Vagina (tissue), 2 donors: ENCODE measurements around the gene CENPM. TPM values are rescaled to one million over a fixed set of nuclear protein-coding genes. Genes with fewer than 3 reads are reported as not detected.
A peak's percentile ranks its signal among the peaks of the same experiment; 100 is the strongest.

Experiments used
- DNase-seq, 2 donors: peaks; one replicate each; pipeline ENCODE4 v3.0.0-alpha.2; 2017; ENCODE audit errors: extremely low spot score in 2 of 2
- H3K27ac ChIP-seq: fragments of 200-600 bp; sonication (generic); one replicate; pipeline ENCODE4 v1.5.1; 2019
- H3K27me3 ChIP-seq: fragments of 200-600 bp; sonication (generic); one replicate; pipeline ENCODE4 v1.5.1; 2019
- H3K36me3 ChIP-seq, 2 donors: fragments of 200-600 bp; sonication (generic); one replicate each; pipeline ENCODE4 v1.5.1; 2017 to 2019
- H3K4me1 ChIP-seq: fragments of 200-600 bp; sonication (generic); one replicate; pipeline ENCODE4 v1.5.1; 2019
- H3K4me3 ChIP-seq, 2 donors: fragments of 200-600 bp; sonication (generic); 1 replicate in 1 of 2; 2 replicates in 1 of 2; pipeline ENCODE4 v1.5.1; 2016 to 2019
- H3K9me3 ChIP-seq: fragments of 200-600 bp; sonication (generic); one replicate; pipeline ENCODE4 v1.5.1; 2019
- CTCF ChIP-seq, 3 experiments: fragments of 450-650 bp in 2 of 3; fragments of 200-600 bp in 1 of 3; sonication (generic) in 1 of 3; IDR thresholded peaks; one replicate each; pipeline ENCODE4 v1.5.1; 2017 to 2019; ENCODE audit warnings: antibody characterized with exemption in 3 of 3, mild to moderate bottlenecking in 2 of 3, moderate library complexity in 2 of 3
- POLR2A ChIP-seq, 2 donors: fragments of 450-650 bp; IDR thresholded peaks; one replicate each; pipeline ENCODE4 v1.6.1; 2017; ENCODE audit warnings: antibody characterized with exemption in 2 of 2, mild to moderate bottlenecking in 2 of 2, moderate library complexity in 2 of 2
- POLR2AphosphoS5 ChIP-seq, 2 donors: sonication (generic); formaldehyde crosslinking; IDR thresholded peaks; one replicate each; pipeline ENCODE4 v1.9.0; 2017; ENCODE audit warnings: antibody characterized with exemption in 2 of 2, mild to moderate bottlenecking in 2 of 2, low read depth in 1 of 2; ENCODE audit not compliant: insufficient read depth in 1 of 2
- intact Hi-C: fragments of 100-400 bp; cut with DNase I; formaldehyde crosslinking; loops from one replicate; pipeline ENCODE4 v1.15.1; 2023
- total RNA-seq: library from RNA; depleted of rRNA; stranded (reverse); fragments of >200 nt; gene quantifications from one replicate; pipeline ENCODE4 v1.2.3, GENCODE V29; 2016

Gene CENPM
- total RNA-seq, 1 donor from 2014 or later, result not detected

- Histone ChIP-seq H3K27ac (no peak overlapping the region), H3K27me3 (no peaks in the 10 kb centered on the region), H3K36me3 (no peaks in the 10 kb centered on the region), H3K4me3 (peak overlapping the region; percentile 47 to 51), H3K4me1 (peaks cover 13% of the 10 kb centered on the region), H3K9me3 (no peaks in the 10 kb centered on the region)
- TF ChIP-seq POLR2AphosphoS5 (IDR thresholded peaks at IDR 0.05; ENCODE audit: insufficient read depth in 1 of 2, low read depth in 1 of 2), result no peak
- TF ChIP-seq POLR2A (IDR thresholded peaks at IDR 0.05), result no peak
- TF ChIP-seq CTCF (IDR thresholded peaks at IDR 0.05), result peak in 1 of 3 experiments; percentile 36
- no peak for DNase-seq
- intact Hi-C loops, result no loop called here
Observed at GRCh38 chr22:41925783-41926460, 21.0 kb downstream of the CENPM start.

GRCh38 chr22:41923595-41924276 is 23.2 kb downstream of the CENPM start:
- intact Hi-C loops, result no loop called here
- H3K36me3 ChIP-seq, result no peaks in the 10 kb centered on the region
- H3K27me3 ChIP-seq, result no peaks in the 10 kb centered on the region
- no peak for DNase-seq
- H3K27ac ChIP-seq, result no peak overlapping the region
- no peak for TF ChIP-seq POLR2AphosphoS5 (IDR thresholded peaks at IDR 0.05; ENCODE audit: insufficient read depth in 1 of 2, low read depth in 1 of 2)
- no peak for TF ChIP-seq POLR2A (IDR thresholded peaks at IDR 0.05)
- TF ChIP-seq CTCF (IDR thresholded peaks at IDR 0.05), result no peak
- peaks cover 26% of the 10 kb centered on the region for H3K4me1 ChIP-seq
- no peaks in the 10 kb centered on the region for H3K9me3 ChIP-seq
- no peak overlapping the region for H3K4me3 ChIP-seq

- H3K27me3 ChIP-seq, result no peaks in the 10 kb centered on the region
- no peak overlapping the region for H3K4me3 ChIP-seq
- intact Hi-C loops, result no loop called here
- H3K36me3 ChIP-seq, result no peaks in the 10 kb centered on the region
- H3K27ac ChIP-seq, result no peak overlapping the region
- H3K4me1 ChIP-seq, result peaks cover 26% of the 10 kb centered on the region
- TF ChIP-seq CTCF (IDR thresholded peaks at IDR 0.05) (no peak), POLR2A (IDR thresholded peaks at IDR 0.05) (no peak), POLR2AphosphoS5 (IDR thresholded peaks at IDR 0.05; ENCODE audit: insufficient read depth in 1 of 2, low read depth in 1 of 2) (no peak)
- no peaks in the 10 kb centered on the region for H3K9me3 ChIP-seq
- no peak for DNase-seq
Observed at GRCh38 chr22:41922940-41923594, 23.9 kb downstream of the CENPM start.

- H3K4me1 ChIP-seq, result peaks cover 26% of the 10 kb centered on the region
- no peak overlapping the region for H3K4me3 ChIP-seq
- no peak for TF ChIP-seq CTCF (IDR thresholded peaks at IDR 0.05)
- no peak overlapping the region for H3K27ac ChIP-seq
- no peaks in the 10 kb centered on the region for H3K9me3 ChIP-seq
- H3K36me3 ChIP-seq, result no peaks in the 10 kb centered on the region
- intact Hi-C loops, result no loop called here
- peaks cover 4% of the 10 kb centered on the region for H3K27me3 ChIP-seq
- DNase-seq, result no peak
Observed at GRCh38 chr22:41922328-41922727, 24.6 kb downstream of the CENPM start.
